Keratinocyte (primary cell): ENCODE results near the gene SULF2. TPM values are rescaled to one million over a fixed set of nuclear protein-coding genes. Genes with fewer than 3 reads are reported as not detected.

Experiments
- DNase-seq: peaks from one replicate; pipeline ENCODE4 v3.0.0-alpha.2; 2011; ENCODE audit warnings: low read depth, missing footprints, low spot score
- FAIRE-seq: peaks from 2 replicates; lab custom pipeline; 2011; peaks lifted over from hg19 to GRCh38; lab: Jason Lieb, UNC
- H2AFZ ChIP-seq: 2 replicates; pipeline ENCODE4 v1.6.0; 2012; ENCODE audit warnings: low read length, control low read depth, inconsistent platforms; ENCODE audit not compliant: control insufficient read depth
- H3K27ac ChIP-seq: 2 replicates; pipeline ENCODE4 v1.5.1; 2011; ENCODE audit warnings: low read length; ENCODE audit not compliant: control insufficient read depth, insufficient read depth
- H3K27me3 ChIP-seq: 3 replicates; pipeline ENCODE4 v1.6.0; 2011; ENCODE audit warnings: low read length; ENCODE audit not compliant: control insufficient read depth, insufficient read depth; ENCODE audit errors: extremely low read depth
- H3K36me3 ChIP-seq, 2 experiments: 2 replicates in 1 of 2; 3 replicates in 1 of 2; pipeline ENCODE4 v1.5.1; 2011; ENCODE audit warnings: low read length in 2 of 2, mild to moderate bottlenecking in 1 of 2; ENCODE audit not compliant: control insufficient read depth in 2 of 2, insufficient read depth in 2 of 2; ENCODE audit errors: extremely low read depth in 1 of 2
- H3K4me1 ChIP-seq: 3 replicates; pipeline ENCODE4 v1.5.1; 2011; ENCODE audit warnings: low read length; ENCODE audit not compliant: control insufficient read depth, insufficient read depth; ENCODE audit errors: extremely low read depth
- H3K4me2 ChIP-seq: 3 replicates; pipeline ENCODE4 v1.6.0; 2011; ENCODE audit warnings: low read depth, low read length; ENCODE audit not compliant: control insufficient read depth, insufficient read depth; ENCODE audit errors: extremely low read depth
- H3K4me3 ChIP-seq, 3 experiments: fragments of 200-600 bp in 1 of 3; sonication (generic) in 1 of 3; 2 replicates in 2 of 3; 3 replicates in 1 of 3; pipeline ENCODE4 v1.5.1; 2011 to 2016; ENCODE audit warnings: low read length in 3 of 3, mild to moderate bottlenecking in 3 of 3, control low read depth in 2 of 3, inconsistent platforms in 1 of 3, low read depth in 1 of 3, mixed read lengths in 1 of 3, mixed run types in 1 of 3, moderate library complexity in 1 of 3; ENCODE audit not compliant: control insufficient read depth in 2 of 3, insufficient read depth in 2 of 3; ENCODE audit errors: extremely low read depth in 1 of 3
- H3K79me2 ChIP-seq: 2 replicates; pipeline ENCODE4 v1.6.0; 2012; ENCODE audit warnings: low read length; ENCODE audit not compliant: control insufficient read depth, insufficient read depth
- H3K9ac ChIP-seq: 3 replicates; pipeline ENCODE4 v1.6.0; 2011; ENCODE audit warnings: low read length; ENCODE audit not compliant: control insufficient read depth, insufficient read depth; ENCODE audit errors: extremely low read depth
- H3K9me1 ChIP-seq: 3 replicates; pipeline ENCODE4 v1.6.0; 2011; ENCODE audit warnings: low read length; ENCODE audit not compliant: control insufficient read depth, insufficient read depth; ENCODE audit errors: extremely low read depth
- H3K9me3 ChIP-seq: 2 replicates; pipeline ENCODE4 v1.5.1; 2012; ENCODE audit warnings: low read depth, low read length; ENCODE audit not compliant: control insufficient read depth
- H4K20me1 ChIP-seq: 3 replicates; pipeline ENCODE4 v1.6.0; 2011; ENCODE audit warnings: low read length; ENCODE audit not compliant: control insufficient read depth, insufficient read depth; ENCODE audit errors: extremely low read depth
- EZH2 ChIP-seq: IDR thresholded peaks from one replicate; pipeline ENCODE4 v1.6.1; 2012; ENCODE audit warnings: inconsistent platforms, mild to moderate bottlenecking, low read length, moderate library complexity
- dilution Hi-C: fragments of 300-500 bp; cut with MboI; formaldehyde crosslinking; loops from one replicate; pipeline ENCODE4 v1.7.0; 2020; ENCODE audit warnings: low sequenced_read_pairs; ENCODE audit not compliant: extremely low pct_ligation_motif_present
- polyA plus RNA-seq, 5 experiments: library from polyadenylated mRNA; depleted of rRNA in 3 of 5; stranded (reverse) in 3 of 5; stranded (forward) in 1 of 5; unstranded in 1 of 5; fragments of >200 nt; gene quantifications; 1 replicate in 1 of 5; 2 replicates in 3 of 5; 3 replicates in 1 of 5; pipeline versions ENCODE4 v1.2.1 to v1.2.3, GENCODE V29; 2011 to 2012; ENCODE audit warnings: missing spikeins in 2 of 5, low read depth in 1 of 5, low replicate concordance in 1 of 5
- TF ChIP-seq, protein P1 (sequence below), 3 experiments: IDR thresholded peaks in 1 of 3; conservative IDR thresholded peaks in 1 of 3; optimal IDR thresholded peaks in 1 of 3; 2 replicates in 2 of 3; 3 replicates in 1 of 3; pipeline versions ENCODE3 to v1.5.1; 2011; ENCODE audit warnings: low read length in 3 of 3, mild to moderate bottlenecking in 3 of 3, moderate library complexity in 2 of 3, control low read depth in 1 of 3, inconsistent platforms in 1 of 3; ENCODE audit not compliant: insufficient read depth in 2 of 3; ENCODE audit errors: extremely low read depth in 1 of 3

SULF2 gene
- polyA plus RNA-seq, 1 donor (not counting 4 experiments of a cell fraction or from before 2014, with no cell fraction given): 64.4 TPM

DNA sequence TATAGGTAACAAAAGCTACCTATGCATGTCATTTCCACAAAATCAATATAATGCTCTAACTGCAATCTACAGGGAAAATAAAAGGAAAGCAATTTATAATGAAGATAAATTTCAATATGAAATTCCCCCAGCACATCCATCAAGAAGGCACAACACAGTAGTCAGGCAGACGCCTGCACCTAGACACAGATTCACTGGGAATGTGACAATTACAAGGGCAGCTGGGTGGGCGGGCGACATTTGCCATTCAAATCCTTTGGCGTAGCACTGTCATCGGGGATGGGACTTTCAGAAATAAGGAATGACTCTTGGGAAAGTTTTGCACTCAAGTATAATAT, 60.4 kb downstream of the SULF2 start:
- peaks cover 4 to 19% of the 10 kb centered on the region in 2 experiments for H3K36me3 ChIP-seq
- no peak for FAIRE-seq
- dilution Hi-C loops: no loop called here

DNA sequence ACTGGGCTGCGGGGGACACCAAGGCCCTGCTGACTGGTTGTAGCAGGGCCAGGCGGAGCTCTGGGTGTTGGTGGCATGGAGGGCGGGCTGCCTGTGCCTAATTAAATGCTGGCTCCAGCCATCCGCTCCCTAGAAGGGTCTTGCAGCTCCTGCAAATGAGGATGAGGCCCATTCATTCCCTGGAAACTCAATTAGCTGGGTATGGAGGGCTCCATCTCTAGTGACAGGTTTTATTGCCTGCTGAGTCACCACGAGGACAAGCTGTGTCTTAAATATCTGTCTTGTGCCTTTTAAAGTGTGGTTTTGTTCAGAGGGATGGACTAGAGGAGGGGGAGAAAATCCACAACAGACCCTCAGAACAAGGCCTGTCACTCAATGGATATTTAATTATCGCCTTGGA, 60.9 kb downstream of the SULF2 start:
- H3K9me1 ChIP-seq: no peaks in the 10 kb centered on the region
- DNase-seq (no peak), FAIRE-seq (no peak)
- no peaks in the 10 kb centered on the region for H3K27me3 ChIP-seq
- H3K36me3 ChIP-seq: peaks cover 3 to 18% of the 10 kb centered on the region in 2 experiments
- no peak overlapping the region for H3K27ac ChIP-seq
- TF ChIP-seq EZH2: no peak
- TF ChIP-seq, protein P1, sequence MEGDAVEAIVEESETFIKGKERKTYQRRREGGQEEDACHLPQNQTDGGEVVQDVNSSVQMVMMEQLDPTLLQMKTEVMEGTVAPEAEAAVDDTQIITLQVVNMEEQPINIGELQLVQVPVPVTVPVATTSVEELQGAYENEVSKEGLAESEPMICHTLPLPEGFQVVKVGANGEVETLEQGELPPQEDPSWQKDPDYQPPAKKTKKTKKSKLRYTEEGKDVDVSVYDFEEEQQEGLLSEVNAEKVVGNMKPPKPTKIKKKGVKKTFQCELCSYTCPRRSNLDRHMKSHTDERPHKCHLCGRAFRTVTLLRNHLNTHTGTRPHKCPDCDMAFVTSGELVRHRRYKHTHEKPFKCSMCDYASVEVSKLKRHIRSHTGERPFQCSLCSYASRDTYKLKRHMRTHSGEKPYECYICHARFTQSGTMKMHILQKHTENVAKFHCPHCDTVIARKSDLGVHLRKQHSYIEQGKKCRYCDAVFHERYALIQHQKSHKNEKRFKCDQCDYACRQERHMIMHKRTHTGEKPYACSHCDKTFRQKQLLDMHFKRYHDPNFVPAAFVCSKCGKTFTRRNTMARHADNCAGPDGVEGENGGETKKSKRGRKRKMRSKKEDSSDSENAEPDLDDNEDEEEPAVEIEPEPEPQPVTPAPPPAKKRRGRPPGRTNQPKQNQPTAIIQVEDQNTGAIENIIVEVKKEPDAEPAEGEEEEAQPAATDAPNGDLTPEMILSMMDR (optimal IDR thresholded peaks at IDR 0.05 in 1 of 3, IDR thresholded peaks at IDR 0.05 in 1 of 3, conservative IDR thresholded peaks at IDR 0.05 in 1 of 3; ENCODE audit: extremely low read depth in 1 of 3, insufficient read depth in 2 of 3, low read length in 3 of 3): no peak
- H3K79me2 ChIP-seq: peaks cover 14% of the 10 kb centered on the region
- peaks cover 3% of the 10 kb centered on the region for H4K20me1 ChIP-seq
- no peak overlapping the region for H3K4me3 ChIP-seq
- H3K9me3 ChIP-seq: no peaks in the 10 kb centered on the region
- H2AFZ ChIP-seq: no peak overlapping the region
- no peaks in the 10 kb centered on the region for H3K4me1 ChIP-seq
- H3K9ac ChIP-seq: no peak overlapping the region
- H3K4me2 ChIP-seq: no peak overlapping the region
- dilution Hi-C loops: no loop called here

More for the DNA sequence above, 60.4 kb downstream of the SULF2 start:
- no peak overlapping the region for H3K4me2 ChIP-seq
- no peak for DNase-seq
- no peak overlapping the region for H3K4me3 ChIP-seq
- no peak overlapping the region for H2AFZ ChIP-seq
- H3K79me2 ChIP-seq: peaks cover 14% of the 10 kb centered on the region
- no peak overlapping the region for H3K27ac ChIP-seq
- no peaks in the 10 kb centered on the region for H3K9me1 ChIP-seq
- H3K9ac ChIP-seq: no peak overlapping the region
- H3K4me1 ChIP-seq: no peaks in the 10 kb centered on the region
- H3K27me3 ChIP-seq: no peaks in the 10 kb centered on the region
- no peak for TF ChIP-seq EZH2
- TF ChIP-seq, protein P1 (optimal IDR thresholded peaks at IDR 0.05 in 1 of 3, IDR thresholded peaks at IDR 0.05 in 1 of 3, conservative IDR thresholded peaks at IDR 0.05 in 1 of 3; ENCODE audit: extremely low read depth in 1 of 3, insufficient read depth in 2 of 3, low read length in 3 of 3): no peak
- H4K20me1 ChIP-seq: peaks cover 3% of the 10 kb centered on the region
- H3K9me3 ChIP-seq: no peaks in the 10 kb centered on the region
